Cardiac septum (tissue), 1 donor: ENCODE results near the gene CLEC10A. TPM values are rescaled to one million over a fixed set of nuclear protein-coding genes. Genes with fewer than 3 reads are reported as not detected.
"Not testable (repeated sequence)": the region's sequence is repeated elsewhere in the genome, so short reads cannot be mapped to it uniquely, and the experiment has no call there.

ENCODE experiments used
- DNase-seq: peaks from one replicate; pipeline ENCODE4 v3.0.0-alpha.2; 2020; ENCODE audit warnings: low spot score
- intact Hi-C: fragments of 100-400 bp; cut with DNase I; formaldehyde crosslinking; loops from one replicate; pipeline ENCODE4 v1.14.0; 2022
- total RNA-seq: library from RNA; stranded (reverse); fragmentation: NEBNext Ultra II Directional; extraction: Animal tissue kit (Norgen Biotek cat#: 25700); gene quantifications from one replicate; pipeline ENCODE4 v1.2.1, GENCODE V29; 2021
- donor health status: DM: no; HTN: no; CAD: no.

Gene CLEC10A
- total RNA-seq, 1 donor from 2014 or later = 3.0 TPM

DNA sequence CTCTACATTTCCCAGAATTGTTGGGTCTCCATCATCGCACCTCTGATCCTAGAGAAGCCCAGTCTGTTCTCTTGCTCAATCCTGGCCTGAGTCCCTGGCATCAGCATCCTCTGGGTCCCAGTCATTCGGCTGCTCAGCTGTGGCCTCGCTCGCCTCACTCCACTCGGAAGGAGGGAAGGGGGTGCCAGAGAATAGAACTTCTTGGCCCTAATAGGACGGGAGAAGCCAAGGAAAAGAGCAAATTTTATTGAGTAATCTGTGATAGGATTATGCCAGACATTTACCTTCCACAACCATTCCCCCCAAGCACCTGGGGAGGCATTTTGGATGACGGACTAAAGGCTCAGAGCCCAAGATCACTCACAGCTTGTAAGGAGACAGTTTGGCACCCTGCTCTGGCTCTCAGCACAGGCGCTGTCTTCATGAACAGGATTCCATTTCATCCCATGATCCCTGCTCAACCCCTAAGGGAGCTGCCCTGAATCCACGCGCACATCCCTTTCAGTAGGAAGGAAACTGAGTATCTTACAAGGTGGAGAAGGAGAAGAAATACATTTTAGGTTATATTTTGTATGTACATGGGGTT lies 498 bp upstream of the CLEC10A start:
- DNase-seq = peak; percentile 73
- intact Hi-C loops = no loop called here

DNA sequence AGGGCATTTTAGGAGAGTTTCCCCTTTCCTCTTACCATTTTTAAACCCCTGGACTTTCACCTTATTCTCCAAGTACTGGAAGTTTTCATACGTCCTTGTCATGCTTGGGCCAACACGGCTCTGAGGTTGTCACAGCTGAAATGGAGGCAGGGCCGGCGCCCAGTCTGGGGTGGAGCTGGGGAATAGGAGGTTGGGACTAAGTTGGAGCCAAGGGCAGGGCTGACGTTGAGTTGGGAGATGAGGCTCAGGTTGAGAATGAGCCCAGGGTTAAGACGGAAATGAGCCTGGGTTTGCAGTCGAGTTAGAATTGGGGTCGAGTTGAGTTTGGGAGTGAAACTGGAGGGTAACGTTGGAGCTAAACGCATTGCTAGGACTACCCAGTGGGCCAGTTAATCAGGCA lies 1.3 kb downstream of the CLEC10A start:
- intact Hi-C loops = no loop called here
- no peak for DNase-seq

DNA sequence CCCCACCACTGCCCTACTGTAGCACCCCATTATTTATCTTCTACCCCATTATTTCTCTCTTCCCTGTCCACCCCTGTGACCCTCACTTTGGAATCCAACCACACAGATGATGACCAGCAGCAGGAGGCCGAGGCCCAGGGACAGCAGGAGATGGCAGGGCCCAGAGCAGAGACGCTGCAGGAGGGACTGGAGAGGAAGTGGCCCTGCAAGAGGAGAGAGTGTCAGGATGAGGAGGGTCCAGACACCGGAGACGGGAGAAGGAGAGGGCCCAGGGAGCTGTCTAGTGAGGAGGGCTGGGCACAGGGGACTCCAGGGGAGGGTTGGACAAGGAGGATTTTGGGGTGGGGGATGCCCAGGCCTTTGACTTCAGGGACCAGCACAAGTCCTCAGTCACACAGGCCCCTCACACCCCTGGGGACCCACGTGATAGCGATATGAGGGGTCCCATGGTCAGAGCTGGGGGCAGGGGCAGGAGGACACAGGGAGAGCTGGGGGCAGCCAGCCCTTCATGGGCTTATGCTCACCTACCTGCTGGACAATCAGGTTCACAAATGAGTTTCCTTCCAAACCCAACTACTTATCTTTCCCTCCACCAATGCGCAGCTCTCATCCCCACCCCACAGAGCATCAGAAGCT lies 2.0 kb downstream of the CLEC10A start:
- peak; percentile 44 for DNase-seq
- intact Hi-C loops = no loop called here

DNA sequence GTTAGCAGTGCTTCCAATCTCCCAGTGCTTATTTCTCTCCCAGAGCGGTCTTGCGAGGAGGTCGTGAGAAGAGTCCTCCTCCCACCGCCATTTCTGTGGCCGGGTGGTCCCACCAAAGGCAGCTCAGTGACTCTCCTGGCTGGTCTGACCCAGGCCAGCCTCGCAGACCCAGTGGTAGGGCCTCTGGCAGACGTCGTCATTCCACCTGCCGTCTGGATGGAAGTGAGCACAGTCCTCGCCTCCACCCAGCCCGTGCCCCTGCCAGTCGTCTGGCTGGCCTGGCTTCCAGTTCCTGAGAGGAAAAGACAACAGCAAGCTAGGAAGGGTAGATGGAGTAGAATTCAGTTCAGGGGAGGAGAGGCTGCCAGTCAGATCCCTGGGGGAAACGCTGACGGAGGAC lies 5.1 kb downstream of the CLEC10A start:
- intact Hi-C loops = no loop called here
- peak; percentile 57 for DNase-seq

DNA sequence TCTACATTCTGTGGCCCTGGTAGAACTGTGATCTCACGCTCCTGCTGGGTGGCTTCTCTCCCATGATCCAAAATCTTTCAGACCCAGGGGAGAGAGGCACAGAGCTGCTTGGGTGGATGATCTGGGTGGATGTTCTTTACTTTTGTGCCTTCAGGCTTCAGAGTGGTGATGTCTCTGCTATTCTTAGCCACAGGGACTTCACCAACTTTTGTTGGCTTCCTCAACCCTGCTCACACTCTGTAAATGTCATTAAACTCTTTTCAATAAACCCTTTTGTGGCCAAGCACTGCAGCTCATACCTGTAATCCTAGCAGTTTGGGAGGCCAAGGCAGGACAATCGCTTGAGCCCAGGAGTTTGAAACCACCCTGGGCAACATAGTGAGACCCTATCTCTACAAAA lies 7.6 kb downstream of the CLEC10A start:
- no peak for DNase-seq
- intact Hi-C loops = no loop called here

DNA sequence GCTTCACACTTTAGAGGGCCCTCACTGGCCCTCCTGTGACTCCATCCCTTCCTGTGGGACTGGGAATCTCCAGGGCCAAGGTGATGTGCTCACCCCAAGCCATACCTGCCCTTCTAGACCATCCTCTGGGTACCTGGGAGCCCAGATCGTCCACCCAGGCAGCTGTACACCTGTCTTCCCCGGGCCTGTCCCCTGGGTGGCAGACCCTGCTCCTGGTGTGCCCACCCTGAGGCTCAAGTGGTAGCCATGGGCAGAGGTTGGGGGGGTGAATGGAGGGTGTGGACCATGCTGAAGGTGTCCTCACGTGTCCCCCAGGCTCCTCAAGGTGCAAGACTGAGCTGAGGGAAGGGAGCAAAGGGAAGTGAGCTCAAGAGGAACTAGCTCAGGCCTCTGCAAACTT lies 9.3 kb downstream of the CLEC10A start:
- intact Hi-C loops = no loop called here
- no peak for DNase-seq

DNA sequence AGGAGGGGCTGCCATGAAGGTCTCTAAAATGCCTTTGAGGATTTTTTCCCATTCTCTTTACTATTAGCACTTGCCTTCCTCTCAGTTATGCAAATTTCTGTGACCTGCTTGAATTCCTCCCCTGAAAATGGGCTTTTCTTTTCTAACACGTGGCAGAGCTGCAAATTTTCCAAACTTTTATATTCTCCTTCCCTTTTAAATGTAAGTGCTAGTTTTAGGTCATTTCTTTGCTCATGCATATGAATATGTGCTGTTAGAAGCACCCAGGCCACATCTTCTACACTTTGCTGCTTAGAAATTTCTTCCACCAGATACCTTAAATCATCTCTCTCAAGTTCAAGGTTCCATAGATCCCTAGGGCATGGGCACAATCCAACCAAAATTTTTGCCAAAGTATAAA lies 11.8 kb downstream of the CLEC10A start:
- intact Hi-C loops = no loop called here
- DNase-seq = no peak

DNA sequence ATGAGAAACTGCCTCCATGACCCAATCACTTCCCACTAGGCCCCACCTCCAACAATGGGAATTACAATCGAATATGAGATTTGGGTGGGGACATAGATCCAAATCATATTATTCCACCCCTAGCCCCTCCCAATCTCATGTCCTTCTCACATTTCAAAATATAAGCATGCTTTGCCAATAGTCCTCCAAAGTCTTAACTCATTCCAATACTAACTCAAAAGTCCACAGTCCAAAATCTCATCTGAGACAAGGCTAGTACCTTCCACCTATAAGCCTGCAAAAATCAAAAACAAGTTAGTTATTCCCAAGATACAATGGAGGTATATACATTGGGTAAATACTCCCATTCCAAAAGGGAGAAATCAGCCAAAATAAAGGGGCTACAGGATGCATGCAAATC lies 12.9 kb downstream of the CLEC10A start:
- no peak for DNase-seq
- intact Hi-C loops = no loop called here

DNA sequence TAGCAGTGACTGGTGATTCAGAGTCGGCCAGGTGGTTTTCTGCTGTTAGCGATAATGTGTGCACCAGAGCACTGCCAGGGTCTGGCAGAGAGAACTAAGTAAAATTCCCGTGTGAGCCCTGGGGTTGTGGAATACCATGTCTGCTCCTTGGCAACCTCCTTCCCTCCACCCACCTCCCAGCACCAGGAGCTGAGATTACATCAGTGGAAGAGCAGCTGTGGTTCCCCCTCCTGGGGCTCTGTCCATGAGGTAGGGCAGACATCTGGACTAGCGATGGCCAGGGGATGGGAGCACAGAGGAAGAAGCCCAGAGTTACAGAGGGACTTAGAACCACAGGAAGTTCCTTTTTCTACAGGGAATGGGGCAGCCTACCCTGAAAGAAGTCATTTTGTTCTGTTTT lies 15.8 kb downstream of the CLEC10A start:
- intact Hi-C loops = no loop called here
- DNase-seq = no peak

DNA sequence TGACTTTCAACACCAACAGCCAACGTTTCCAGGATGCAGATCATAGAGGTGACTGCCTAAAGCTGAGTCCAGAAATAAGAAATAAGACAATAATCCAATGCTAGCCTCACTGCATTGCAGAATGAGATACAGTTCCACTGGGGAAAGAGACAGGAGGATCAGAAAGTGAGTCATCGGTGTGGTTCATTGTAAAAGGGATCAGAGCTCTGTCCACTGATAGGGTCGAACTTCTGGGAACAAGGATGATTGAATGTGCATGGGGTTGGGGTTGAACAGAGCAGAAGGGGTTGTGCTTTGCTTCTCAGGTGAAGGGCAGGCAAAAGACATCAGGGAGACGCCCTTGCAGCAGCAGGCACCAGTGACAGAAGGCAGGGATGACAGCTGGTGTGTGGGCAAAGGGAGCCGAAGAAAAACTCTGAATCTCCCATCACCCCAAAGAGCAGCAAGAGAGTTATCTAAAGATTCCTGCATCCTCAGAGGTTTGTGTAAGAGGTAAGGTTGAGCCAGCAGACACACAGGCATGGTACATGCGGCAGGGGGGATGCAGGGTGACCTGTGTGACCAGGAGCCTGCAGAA lies 16.4 kb downstream of the CLEC10A start:
- intact Hi-C loops = no loop called here
- DNase-seq = no peak

DNA sequence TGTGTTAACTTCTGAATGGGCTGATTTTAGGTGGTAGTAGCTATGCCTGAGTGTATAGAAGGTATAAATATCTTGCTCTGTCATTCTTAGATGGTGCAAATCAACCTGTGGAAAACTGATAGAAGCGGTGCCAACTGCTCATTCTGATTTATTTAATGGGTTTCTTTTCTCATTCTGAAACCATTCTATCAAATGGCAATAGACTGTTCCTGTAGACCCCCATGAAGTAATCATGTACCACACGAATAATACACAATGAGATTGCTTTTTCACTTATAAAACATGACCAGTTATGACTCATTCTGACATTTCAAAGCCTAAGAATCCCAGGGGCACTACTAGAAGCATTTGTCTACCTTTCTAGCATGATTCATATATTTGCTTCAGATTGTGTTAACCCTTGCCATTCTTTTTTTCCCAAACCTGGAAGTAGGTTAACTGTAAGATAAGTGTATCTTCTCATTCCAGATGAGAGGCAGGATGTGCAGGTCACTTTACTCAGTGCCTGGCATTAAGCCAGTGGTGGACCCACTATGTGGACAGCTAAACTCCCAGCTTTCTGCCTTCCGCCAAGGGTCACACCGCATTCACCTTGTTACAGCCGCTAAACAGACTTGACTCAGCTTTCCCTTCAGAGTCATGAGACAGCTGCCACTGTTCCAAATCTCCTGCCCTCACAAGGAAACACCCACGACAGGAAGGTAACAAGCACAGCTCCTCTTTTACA lies 19.7 kb downstream of the CLEC10A start:
- DNase-seq = no peak
- intact Hi-C loops = no loop called here

DNA sequence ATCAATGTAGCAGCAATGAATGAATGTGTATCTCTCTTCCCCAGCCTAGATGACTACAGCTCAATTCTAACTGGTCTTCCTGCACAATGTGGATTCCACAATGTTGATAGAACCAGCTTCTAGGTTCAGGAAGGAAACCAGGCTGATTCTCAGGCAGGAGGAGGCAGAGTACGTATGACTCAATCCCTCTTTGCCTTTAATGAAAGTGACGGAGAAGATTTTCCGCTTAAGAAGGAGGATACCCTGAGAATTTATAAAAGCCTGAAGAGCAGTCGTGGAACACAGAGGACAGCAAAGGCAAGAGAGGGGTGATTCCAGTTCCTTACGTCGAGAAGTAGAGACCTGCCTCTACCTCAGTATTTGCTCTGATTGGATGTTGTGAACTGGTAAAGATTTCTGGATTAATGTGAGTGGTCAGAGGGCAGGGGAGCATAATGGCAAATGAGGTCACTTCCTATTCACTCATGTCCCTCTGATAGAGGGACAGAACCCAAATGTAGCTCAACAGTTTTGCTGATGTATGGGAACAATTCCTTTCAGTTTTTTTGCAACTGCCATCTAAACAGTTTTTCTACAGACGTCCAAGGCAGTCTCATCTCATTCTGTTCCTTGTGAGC lies 21.1 kb downstream of the CLEC10A start:
- intact Hi-C loops = no loop called here
- no peak for DNase-seq

DNA sequence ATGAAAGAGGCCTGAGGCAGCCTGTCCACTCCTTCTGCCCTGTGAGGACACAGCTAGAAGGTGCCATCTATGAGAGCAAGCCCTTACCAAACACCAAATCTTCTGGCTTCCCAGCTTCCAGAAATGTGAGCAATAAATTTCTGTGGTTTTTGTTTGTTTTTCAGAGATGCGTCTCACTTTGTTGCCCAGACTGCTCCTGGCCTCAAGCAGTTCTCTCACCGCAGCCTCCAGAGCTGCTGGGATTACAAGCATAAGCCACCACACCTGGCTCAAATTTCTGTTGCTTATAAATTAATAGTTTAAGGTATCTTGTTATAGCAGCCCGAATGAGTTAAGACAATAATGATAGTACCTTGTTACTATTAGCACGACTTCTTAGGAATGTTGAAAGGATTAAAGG lies 23.7 kb downstream of the CLEC10A start:
- DNase-seq = no peak
- intact Hi-C loops = no loop called here

DNA sequence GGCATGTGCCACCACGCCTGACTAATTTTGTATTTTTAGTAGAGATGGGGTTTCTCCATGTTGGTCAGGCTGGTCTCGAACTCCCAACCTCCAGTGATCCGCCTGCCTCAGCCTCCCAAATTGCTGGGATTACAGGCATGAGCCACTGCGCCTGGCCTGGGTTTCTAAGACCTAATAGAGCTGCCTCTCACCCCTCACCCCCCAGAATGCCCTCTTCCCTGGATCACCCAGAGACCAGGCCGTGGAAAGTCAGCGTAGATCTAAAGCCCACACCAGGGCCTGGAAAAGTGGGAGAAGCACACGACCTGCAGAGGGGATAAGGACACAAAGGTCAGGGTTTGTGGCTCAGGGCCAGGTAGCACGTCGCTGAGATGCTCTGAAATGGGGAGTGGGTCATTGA lies 29.5 kb downstream of the CLEC10A start:
- DNase-seq = peak; percentile 57
- intact Hi-C loops = not testable (repeated sequence)

DNA sequence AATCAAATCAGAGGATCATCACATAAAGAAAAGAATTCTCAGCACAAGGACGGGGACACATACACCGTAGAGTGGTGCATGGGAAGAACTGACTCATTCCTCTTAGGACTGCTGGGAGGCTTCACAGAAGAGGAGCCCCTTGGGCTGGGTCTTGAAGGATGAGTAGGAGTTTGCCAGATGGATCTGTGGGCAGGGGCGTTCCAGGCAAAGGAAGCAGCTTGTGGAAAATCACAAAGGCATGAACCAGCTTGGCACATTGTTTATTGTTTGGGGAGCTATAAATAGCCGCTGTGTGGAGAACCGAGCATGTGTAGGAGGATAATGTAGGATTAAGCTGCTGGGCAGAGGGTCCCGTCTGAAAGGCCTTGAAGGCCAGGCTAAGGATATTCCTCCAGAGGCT lies 31.1 kb downstream of the CLEC10A start:
- intact Hi-C loops = loop anchor here (5.0 kb wide), 1 partner anchor 248 kb away; no protein-coding TSS in a partner anchor
- DNase-seq = no peak

DNA sequence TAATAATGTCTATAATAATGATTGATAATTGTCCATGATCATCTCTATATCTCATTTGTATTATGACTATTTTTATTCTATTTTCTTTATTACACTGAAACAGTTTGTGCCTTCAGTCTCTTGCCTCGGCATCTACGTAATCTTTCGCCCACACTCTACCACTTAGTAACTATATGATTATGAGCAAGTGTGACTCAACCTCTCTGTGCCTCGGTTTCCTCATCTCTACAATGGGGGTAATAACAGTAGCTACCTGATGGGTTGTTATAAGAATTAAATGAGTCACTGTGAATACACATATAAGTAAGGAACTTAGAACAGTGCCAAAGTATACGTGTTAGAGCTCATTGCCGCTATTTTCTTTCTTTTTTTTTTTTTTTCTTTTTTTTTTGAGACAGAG lies 32.5 kb downstream of the CLEC10A start:
- DNase-seq = no peak
- intact Hi-C loops = loop anchor here (5.0 kb wide), 1 partner anchor 250 kb away; no protein-coding TSS in a partner anchor

DNA sequence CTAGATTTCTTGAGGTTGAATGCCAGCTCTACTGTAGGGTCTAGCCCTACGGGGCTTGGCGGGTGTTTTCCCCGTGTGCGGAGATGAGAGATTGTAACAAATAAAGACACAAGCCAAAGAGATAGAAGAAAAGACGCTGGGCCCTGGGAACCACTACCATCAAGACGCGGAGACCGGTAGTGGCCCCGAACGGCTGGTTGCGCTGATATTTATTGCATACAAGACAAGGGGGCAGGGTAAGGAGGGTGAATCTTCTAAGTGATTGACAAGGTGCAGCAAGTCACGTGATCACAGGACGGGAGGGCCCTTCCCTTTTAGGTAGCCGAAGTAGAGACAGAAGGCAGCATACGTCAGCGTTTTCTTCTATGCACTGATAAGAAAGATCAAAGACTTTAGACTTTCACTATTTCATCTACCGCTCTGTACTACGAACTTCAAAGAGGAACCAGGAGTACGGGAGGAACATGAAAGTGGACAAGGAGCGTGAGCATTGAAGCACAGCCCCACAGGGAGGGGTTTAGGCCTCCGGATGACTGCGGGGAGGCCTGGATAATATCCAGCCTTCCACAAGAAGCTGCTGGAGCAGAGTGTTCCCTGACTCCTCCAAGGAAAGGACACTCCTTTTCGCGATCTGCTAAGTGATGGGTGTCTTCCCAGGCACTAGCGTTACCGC lies 33.2 kb downstream of the CLEC10A start:
- DNase-seq = not testable (repeated sequence)

DNA sequence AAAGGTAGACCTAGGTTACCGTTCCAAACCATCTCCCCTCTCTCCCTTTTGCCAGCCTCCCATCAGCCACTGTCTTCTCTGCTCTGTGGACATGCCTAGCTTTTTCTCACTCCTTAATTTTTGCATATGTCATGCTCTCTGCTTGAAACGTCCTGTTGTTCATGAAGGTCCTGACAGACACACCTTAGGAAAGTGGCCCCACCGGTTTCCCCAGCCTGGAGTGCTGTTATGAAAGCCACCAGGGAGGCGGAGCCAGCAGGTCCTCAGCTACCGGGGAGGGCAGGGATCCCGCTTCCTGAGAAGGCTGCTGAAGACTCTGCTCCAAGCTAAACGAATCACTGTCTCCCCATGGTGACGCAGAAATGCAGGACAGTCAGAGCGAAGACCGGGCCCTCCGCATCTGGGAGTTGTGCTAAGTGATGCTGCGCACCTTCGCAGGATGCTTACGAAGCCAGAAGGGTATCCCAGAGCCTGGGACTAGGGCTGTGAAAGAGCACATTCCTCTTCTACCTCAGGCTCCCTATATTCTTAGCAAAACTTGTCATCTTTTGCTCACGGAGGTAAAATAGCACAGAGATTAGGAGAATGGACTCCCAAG lies 33.8 kb downstream of the CLEC10A start:
- DNase-seq = no peak

More for the DNA sequence above, 33.2 kb downstream of the CLEC10A start:
- intact Hi-C loops = loop anchor here (5.0 kb wide), 1 partner anchor 250 kb away; no protein-coding TSS in a partner anchor

DNA sequence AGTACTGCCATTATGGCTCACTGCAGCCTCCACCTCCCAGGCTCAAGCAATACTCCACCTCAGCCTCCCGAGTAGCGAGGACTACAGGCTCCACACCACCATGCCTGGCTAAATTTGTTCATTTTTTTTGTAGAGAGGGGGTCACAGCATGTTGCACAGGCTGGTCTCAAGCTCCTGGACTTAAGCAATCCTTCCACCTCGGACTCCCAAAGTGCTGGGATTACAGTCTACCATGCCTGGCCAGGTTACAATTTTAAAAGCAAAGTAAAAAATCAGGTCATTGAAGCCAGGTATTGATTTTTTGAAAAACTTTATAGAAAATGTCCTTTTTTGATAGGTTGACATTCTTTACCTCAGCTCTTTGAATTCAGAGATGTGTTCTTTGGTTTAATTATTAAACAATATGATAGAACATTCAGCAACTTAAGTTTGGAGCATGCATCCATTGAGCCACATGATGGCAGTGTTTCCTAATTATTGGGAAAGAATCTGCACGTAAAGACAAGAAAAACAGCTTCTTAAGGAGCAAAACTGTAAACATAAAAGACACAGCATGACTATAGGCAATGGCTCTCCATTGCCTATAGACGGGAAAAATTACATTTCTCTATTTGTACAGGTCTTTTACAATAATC lies 34.4 kb downstream of the CLEC10A start:
- intact Hi-C loops = loop anchor here (5.0 kb wide), 1 partner anchor 252 kb away; no protein-coding TSS in a partner anchor
- no peak for DNase-seq

More for the DNA sequence above, 33.8 kb downstream of the CLEC10A start:
- intact Hi-C loops = loop anchor here (5.0 kb wide), 1 partner anchor 251 kb away; no protein-coding TSS in a partner anchor
